GM12892 (cell line): Measurements from ENCODE around the gene REXO4. TPM values are rescaled to one million over a fixed set of nuclear protein-coding genes. Genes with fewer than 3 reads are reported as not detected.
A peak's percentile ranks its signal among the peaks of the same experiment; 100 is the strongest.

ENCODE experiments used
- DNase-seq: peaks from one replicate; pipeline ENCODE4 v3.0.0; 2011; ENCODE audit not compliant: insufficient read length
- FAIRE-seq: peaks from 2 replicates; lab custom pipeline; 2011; peaks lifted over from hg19 to GRCh38; lab: Jason Lieb, UNC
- POLR2A ChIP-seq: IDR thresholded peaks from 2 replicates; pipeline ENCODE4 v1.6.1; 2011; ENCODE audit warnings: low read depth, low read length, control low read depth
- POLR2AphosphoS5 ChIP-seq: IDR thresholded peaks from 2 replicates; pipeline ENCODE4 v1.6.1; 2011; ENCODE audit warnings: low read depth, low read length, control low read depth
- TAF1 ChIP-seq: IDR thresholded peaks from 2 replicates; pipeline ENCODE4 v1.6.1; 2011; ENCODE audit warnings: low read depth, mild to moderate bottlenecking, control low read depth, low read length, borderline replicate concordance
- polyA plus RNA-seq: library from polyadenylated mRNA; unstranded; fragments of >200 nt; gene quantifications from one replicate; pipeline ENCODE4 v1.2.1, GENCODE V29; 2012; ENCODE audit warnings: missing spikeins, inconsistent platforms; ENCODE audit not compliant: missing spikeins

REXO4 gene
- 19.4 TPM for polyA plus RNA-seq

GRCh38 chr9:133417541-133418461 is at the start of gene REXO4:
TSS of gene REXO4 (minus strand) at chr9:133418010. CDS start at chr9:133417844, 166 bp downstream.
- TF ChIP-seq TAF1 (no peak), POLR2A (peak; percentile 74), POLR2AphosphoS5 (peak; percentile 73)
- peak; percentile 24 for FAIRE-seq
- peak; percentile 80 for DNase-seq

- DNase-seq: no peak
- no peak for FAIRE-seq
- TF ChIP-seq POLR2AphosphoS5 (no peak; the same call in none of the 2 replicates), TAF1 (no peak), POLR2A (no peak)
Observed at GRCh38 chr9:133467101-133467500, 49.3 kb upstream of the REXO4 start.

- FAIRE-seq (no peak), DNase-seq (no peak)
- no peak for TF ChIP-seq TAF1
- no peak for TF ChIP-seq POLR2A
- no peak for TF ChIP-seq POLR2AphosphoS5
Observed at GRCh38 chr9:133465984-133466383, 48.2 kb upstream of the REXO4 start.

- DNase-seq (no peak), FAIRE-seq (no peak)
- TF ChIP-seq POLR2A (no peak), POLR2AphosphoS5 (no peak)
Observed at GRCh38 chr9:133464638-133465037, 46.8 kb upstream of the REXO4 start.

GRCh38 chr9:133463864-133464615 is 46.2 kb upstream of the REXO4 start:
- TF ChIP-seq POLR2A (no peak), POLR2AphosphoS5 (peak; percentile 26; the same call in 1 of the 2 replicates), TAF1 (no peak)
- FAIRE-seq: no peak
- DNase-seq: no peak

- DNase-seq (no peak), FAIRE-seq (no peak)
- TF ChIP-seq TAF1 (no peak), POLR2A (no peak), POLR2AphosphoS5 (no peak)
Observed at GRCh38 chr9:133463234-133463863, 45.5 kb upstream of the REXO4 start.

- no peak for FAIRE-seq
- no peak for TF ChIP-seq POLR2A
- no peak for TF ChIP-seq TAF1
- TF ChIP-seq POLR2AphosphoS5: no peak
- DNase-seq: no peak
Observed at GRCh38 chr9:133461975-133462374, 44.2 kb upstream of the REXO4 start.

- DNase-seq (peak; percentile 72), FAIRE-seq (peak; percentile 80)
- TF ChIP-seq POLR2AphosphoS5 (no peak), POLR2A (no peak), TAF1 (no peak)
Observed at GRCh38 chr9:133460405-133461175, 42.8 kb upstream of the REXO4 start.

GRCh38 chr9:133459476-133460404 is 41.9 kb upstream of the REXO4 start, which contains the start of gene CACFD1:
TSS of gene CACFD1 (plus strand) at chr9:133459978. CDS start at chr9:133460067, 89 bp downstream.
- FAIRE-seq (peak; percentile 93), DNase-seq (peak; percentile 99)
- TF ChIP-seq TAF1 (no peak), POLR2AphosphoS5 (peak; percentile 39; the same call in 1 of the 2 replicates), POLR2A (peak; percentile 59; the same call in 1 of the 2 replicates)
